Liver (tissue), 9 donors: ENCODE data around the gene SLC44A1. TPM values are rescaled to one million over a fixed set of nuclear protein-coding genes. Genes with fewer than 3 reads are reported as not detected.

Experiments
- DNase-seq: peaks from one replicate; pipeline ENCODE4 v3.0.0-alpha.2; 2017; ENCODE audit warnings: low spot score
- H3K27ac ChIP-seq, 2 donors: one replicate each; pipeline ENCODE4 v1.7.0; 2013; ENCODE audit warnings: inconsistent platforms in 2 of 2, low read length in 2 of 2, control low read depth in 1 of 2, low read depth in 1 of 2, mild to moderate bottlenecking in 1 of 2
- H3K27me3 ChIP-seq, 4 donors: one replicate each; pipeline versions ENCODE4 v1.6.1 to v1.7.0; 2013; ENCODE audit warnings: low read length in 3 of 4, inconsistent platforms in 1 of 4, mild to moderate bottlenecking in 1 of 4, moderate library complexity in 1 of 4; ENCODE audit not compliant: control insufficient read depth in 4 of 4, insufficient read depth in 4 of 4
- H3K36me3 ChIP-seq, 4 donors: one replicate each; pipeline versions ENCODE4 v1.6.1 to v1.7.0; 2013; ENCODE audit warnings: low read length in 3 of 4, mild to moderate bottlenecking in 3 of 4, low read depth in 1 of 4, moderate library complexity in 1 of 4; ENCODE audit not compliant: control insufficient read depth in 4 of 4, insufficient read depth in 3 of 4
- H3K4me1 ChIP-seq, 4 donors: one replicate each; pipeline versions ENCODE4 v1.6.1 to v1.7.0; 2013; ENCODE audit warnings: low read length in 3 of 4, mild to moderate bottlenecking in 3 of 4, moderate library complexity in 1 of 4; ENCODE audit not compliant: control insufficient read depth in 4 of 4, insufficient read depth in 4 of 4
- H3K4me3 ChIP-seq, 3 donors: one replicate each; pipeline versions ENCODE4 v1.6.1 to v1.7.0; 2013; ENCODE audit warnings: low read length in 3 of 3, control low read depth in 1 of 3, low read depth in 1 of 3, mild to moderate bottlenecking in 1 of 3
- H3K9ac ChIP-seq, 2 donors: one replicate each; pipeline ENCODE4 v1.7.0; 2013; ENCODE audit warnings: low read length in 2 of 2, mild to moderate bottlenecking in 2 of 2, moderate library complexity in 2 of 2, control low read depth in 1 of 2, low read depth in 1 of 2
- H3K9me3 ChIP-seq, 4 donors: one replicate each; pipeline versions ENCODE4 v1.6.1 to v1.7.0; 2013; ENCODE audit warnings: low read length in 3 of 4; ENCODE audit not compliant: control insufficient read depth in 4 of 4
- ATF3 ChIP-seq: IDR thresholded peaks from 2 replicates; pipeline ENCODE4 v1.6.1; 2016; ENCODE audit warnings: antibody characterized with exemption
- CTCF ChIP-seq: fragments of 150-350 bp; IDR thresholded peaks from 2 replicates; pipeline ENCODE4 v1.5.1; 2017; ENCODE audit warnings: improper control_type of control experiment, low read depth, low read length; ENCODE audit not compliant: missing input control
- EGR1 ChIP-seq, 2 donors: IDR thresholded peaks; 2 replicates each; pipeline ENCODE4 v1.6.1; 2016 to 2018; ENCODE audit warnings: antibody characterized with exemption in 2 of 2, low read depth in 2 of 2
- FOXA1 ChIP-seq: IDR thresholded peaks from 2 replicates; pipeline ENCODE4 v1.6.1; 2016; ENCODE audit warnings: antibody characterized with exemption
- FOXA2 ChIP-seq: IDR thresholded peaks from 2 replicates; pipeline ENCODE4 v1.6.1; 2016; ENCODE audit warnings: antibody characterized with exemption
- GABPA ChIP-seq, 2 donors: IDR thresholded peaks in 1 of 2; conservative IDR thresholded peaks in 1 of 2; 2 replicates each; pipeline ENCODE4 v1.6.1; 2016; ENCODE audit warnings: antibody characterized with exemption in 2 of 2, mild to moderate bottlenecking in 1 of 2, moderate library complexity in 1 of 2
- HNF4A ChIP-seq, 2 donors: conservative IDR thresholded peaks; 2 replicates each; pipeline ENCODE4 v1.6.1; 2016; ENCODE audit warnings: antibody characterized with exemption in 2 of 2, mild to moderate bottlenecking in 2 of 2
- JUND ChIP-seq, 2 donors: IDR thresholded peaks; 2 replicates each; pipeline ENCODE4 v1.6.1; 2016; ENCODE audit warnings: antibody characterized with exemption in 2 of 2
- MAX ChIP-seq: IDR thresholded peaks from 2 replicates; pipeline ENCODE4 v1.6.1; 2016; ENCODE audit warnings: antibody characterized with exemption
- NR2F2 ChIP-seq: IDR thresholded peaks from 2 replicates; pipeline ENCODE4 v1.6.1; 2016; ENCODE audit warnings: antibody characterized with exemption
- RAD21 ChIP-seq, 2 donors: IDR thresholded peaks; 2 replicates each; pipeline ENCODE4 v1.6.1; 2016; ENCODE audit warnings: antibody characterized with exemption in 2 of 2, mild to moderate bottlenecking in 2 of 2
- RXRA ChIP-seq, 2 donors: IDR thresholded peaks; 2 replicates each; pipeline ENCODE4 v1.6.1; 2017 to 2018; ENCODE audit warnings: antibody characterized with exemption in 2 of 2, mild to moderate bottlenecking in 1 of 2
- SP1 ChIP-seq: IDR thresholded peaks from 2 replicates; pipeline ENCODE4 v1.6.1; 2018; ENCODE audit warnings: antibody characterized with exemption, mild to moderate bottlenecking
- TAF1 ChIP-seq: conservative IDR thresholded peaks from 2 replicates; pipeline ENCODE4 v1.6.1; 2016; ENCODE audit warnings: antibody characterized with exemption, mild to moderate bottlenecking
- YY1 ChIP-seq: IDR thresholded peaks from 2 replicates; pipeline ENCODE4 v1.6.1; 2016; ENCODE audit warnings: antibody characterized with exemption, mild to moderate bottlenecking
- WGBS: extraction: QIAGEN DNeasy Blood & Tissue Kit; methylation state at CpG from one replicate; pipeline ENCODE4 v1.1.7; 2013; 5-methylcytosine and 5-hydroxymethylcytosine counted together
- polyA plus RNA-seq, 2 donors: library from polyadenylated mRNA; stranded (reverse) in 1 of 2; unstranded in 1 of 2; fragments of 200-250 nt in 1 of 2; fragments of >200 nt in 1 of 2; fragmentation: Nextera tagmentation in 1 of 2; extraction: Ambion mirVana in 1 of 2; gene quantifications; one replicate each; pipeline versions ENCODE4 v1.2.1 to v1.2.3, GENCODE V29; 2013 to 2015
- total RNA-seq, 2 donors: library from RNA; depleted of rRNA; stranded (reverse); fragments of >200 nt; gene quantifications; one replicate each; pipeline ENCODE4 v1.2.3, GENCODE V29; 2014
- donor health status: healthy.
- donor health status: healthy.
- donor health status: healthy.
- donor health status: healthy.
- donor health status: healthy.

Gene SLC44A1
- total and polyA plus RNA-seq, 4 donors = 18.1 to 73.1 (median 53.1) TPM

- DNase-seq = no peak
- Histone ChIP-seq H3K4me3 (no peak overlapping the region), H3K9ac (no peak overlapping the region), H3K27me3 (no peaks in the 10 kb centered on the region), H3K9me3 (no peaks in the 10 kb centered on the region), H3K36me3 (peaks cover 0 to 13% (median 2%) of the 10 kb centered on the region in 4 donors), H3K4me1 (peaks cover 0 to 2% (median 0%) of the 10 kb centered on the region in 4 donors), H3K27ac (no peak overlapping the region)
- TF ChIP-seq FOXA2 (no peak), EGR1 (IDR thresholded peaks at IDR 0.05; ENCODE audit: low read depth in 2 of 2) (no peak), SP1 (no peak), RXRA (IDR thresholded peaks at IDR 0.05) (no peak), NR2F2 (no peak), MAX (no peak), CTCF (no peak), HNF4A (conservative IDR thresholded peaks at IDR 0.05) (no peak)
- WGBS = 93% methylated on average over 5 of the region's 5 CpGs
Measured at GRCh38 chr9:105306351-105307140, 62.1 kb downstream of the SLC44A1 start.

- Histone ChIP-seq H3K27me3 (no peaks in the 10 kb centered on the region), H3K9me3 (no peaks in the 10 kb centered on the region), H3K27ac (no peak overlapping the region), H3K36me3 (peaks cover 0 to 13% (median 2%) of the 10 kb centered on the region in 4 donors), H3K9ac (no peak overlapping the region), H3K4me3 (no peak overlapping the region), H3K4me1 (no peaks in the 10 kb centered on the region)
- TF ChIP-seq JUND (IDR thresholded peaks at IDR 0.05) = no peak
- TF ChIP-seq YY1 = no peak
- TF ChIP-seq TAF1 = no peak
- TF ChIP-seq MAX = no peak
- TF ChIP-seq RXRA (IDR thresholded peaks at IDR 0.05) = no peak
- no peak for TF ChIP-seq EGR1 (IDR thresholded peaks at IDR 0.05; ENCODE audit: low read depth in 2 of 2)
- no peak for TF ChIP-seq ATF3
- TF ChIP-seq RAD21 (IDR thresholded peaks at IDR 0.05) = no peak
- TF ChIP-seq FOXA1 = no peak
- TF ChIP-seq GABPA (IDR thresholded peaks at IDR 0.05 in 1 of 2, conservative IDR thresholded peaks at IDR 0.05 in 1 of 2) = no peak
- no peak for TF ChIP-seq HNF4A (conservative IDR thresholded peaks at IDR 0.05)
- no peak for TF ChIP-seq FOXA2
- TF ChIP-seq CTCF = no peak
- 94% methylated on average over 2 of the region's 2 CpGs for WGBS
- DNase-seq = no peak
Measured at GRCh38 chr9:105307591-105308130, 63.2 kb downstream of the SLC44A1 start.
